MM.1S (cell line): ENCODE results near the gene ARSI.

Source experiments
- DNase-seq: peaks from one replicate; pipeline ENCODE4 v3.0.0-alpha.2; 2015
- H2AFZ ChIP-seq: fragments of 300-600 bp; sonication (generic); 2 replicates; pipeline ENCODE4 v1.6.0; 2016; ENCODE audit warnings: antibody characterized with exemption, low read length
- H3F3A ChIP-seq: fragments of 300-600 bp; sonication (generic); 2 replicates; pipeline ENCODE4 v1.6.1; 2016; ENCODE audit warnings: mild to moderate bottlenecking, antibody characterized with exemption, low read length, moderate library complexity, mixed read lengths; ENCODE audit not compliant: insufficient read depth
- H3K27ac ChIP-seq: fragments of 300-600 bp; sonication (generic); 2 replicates; pipeline ENCODE4 v1.5.1; 2016; ENCODE audit warnings: mild to moderate bottlenecking, low read length
- H3K27me3 ChIP-seq: fragments of 300-600 bp; sonication (generic); replicated peaks from 2 replicates; pipeline ENCODE4 v1.6.0; 2016; ENCODE audit warnings: low read length; ENCODE audit not compliant: insufficient read depth
- H3K36me3 ChIP-seq: fragments of 300-600 bp; sonication (generic); replicated peaks from 2 replicates; pipeline ENCODE4 v1.6.1; 2016; ENCODE audit warnings: mild to moderate bottlenecking, low read length, mixed read lengths; ENCODE audit not compliant: insufficient read depth
- H3K4me1 ChIP-seq: fragments of 300-600 bp; sonication (generic); 2 replicates; pipeline ENCODE4 v1.6.1; 2016; ENCODE audit warnings: low read length, mixed read lengths
- H3K4me2 ChIP-seq: fragments of 300-600 bp; sonication (generic); 2 replicates; pipeline ENCODE4 v1.6.0; 2016; ENCODE audit warnings: low read depth, low read length
- H3K4me3 ChIP-seq: fragments of 300-600 bp; sonication (generic); 2 replicates; pipeline ENCODE4 v1.5.1; 2016; ENCODE audit warnings: low read length, mixed read lengths
- H3K79me2 ChIP-seq: fragments of 300-600 bp; sonication (generic); 2 replicates; pipeline ENCODE4 v1.6.1; 2016; ENCODE audit warnings: mixed run types, low read length, mixed read lengths
- H3K9ac ChIP-seq: fragments of 300-600 bp; sonication (generic); 2 replicates; pipeline ENCODE4 v1.6.1; 2016; ENCODE audit warnings: low read length, mixed read lengths
- H3K9me2 ChIP-seq: fragments of 300-600 bp; sonication (generic); replicated peaks from 2 replicates; pipeline ENCODE4 v1.6.1; 2016; ENCODE audit warnings: mild to moderate bottlenecking, low read length, mixed read lengths; ENCODE audit not compliant: insufficient read depth
- H3K9me3 ChIP-seq: fragments of 300-600 bp; sonication (generic); replicated peaks from 2 replicates; pipeline ENCODE4 v1.6.1; 2016; ENCODE audit warnings: mild to moderate bottlenecking, low read length, mixed read lengths; ENCODE audit not compliant: insufficient read depth
- H4K20me1 ChIP-seq: fragments of 300-600 bp; sonication (generic); 2 replicates; pipeline ENCODE4 v1.6.1; 2016; ENCODE audit warnings: mild to moderate bottlenecking, low read length, moderate library complexity, mixed read lengths; ENCODE audit not compliant: insufficient read depth
- CTCF ChIP-seq: fragments of 300-600 bp; sonication (generic); IDR thresholded peaks from 2 replicates; pipeline ENCODE4 v1.5.1; 2016; ENCODE audit warnings: antibody characterized with exemption, low read length, mixed read lengths
- EZH2 ChIP-seq: fragments of 300-600 bp; sonication (generic); optimal IDR thresholded peaks from 2 replicates; pipeline ENCODE3; 2017; ENCODE audit warnings: low read depth, mild to moderate bottlenecking, antibody characterized with exemption, low read length, mixed read lengths
- EZH2phosphoT487 ChIP-seq: fragments of 300-600 bp; sonication (generic); IDR thresholded peaks from 2 replicates; pipeline ENCODE4 v1.6.1; 2018; ENCODE audit warnings: antibody characterized with exemption, low read length

Gene ARSI

GRCh38 chr5:150298701-150299451 lies 3.8 kb downstream of the ARSI start:
- H3K4me3 ChIP-seq: no peak overlapping the region
- H3K36me3 ChIP-seq: no peaks in the 10 kb centered on the region
- H3K79me2 ChIP-seq: no peaks in the 10 kb centered on the region
- H4K20me1 ChIP-seq: no peaks in the 10 kb centered on the region
- no peaks in the 10 kb centered on the region for H3K9me3 ChIP-seq
- TF ChIP-seq EZH2phosphoT487: no peak
- no peak for TF ChIP-seq EZH2
- TF ChIP-seq CTCF: no peak
- no peaks in the 10 kb centered on the region for H3K9me2 ChIP-seq
- DNase-seq: no peak
- H3K9ac ChIP-seq: no peak overlapping the region
- no peak overlapping the region for H3K4me2 ChIP-seq
- H3F3A ChIP-seq: 0 out of 2 replicates have a peak, but pooled peaks cover 3% of the 10 kb centered on the region
- H3K27me3 ChIP-seq: no peaks in the 10 kb centered on the region
- no peak overlapping the region for H2AFZ ChIP-seq
- H3K27ac ChIP-seq: no peak overlapping the region
- peaks cover 14% of the 10 kb centered on the region for H3K4me1 ChIP-seq

GRCh38 chr5:150297934-150298595 lies 4.6 kb downstream of the ARSI start:
- no peak overlapping the region for H3K9ac ChIP-seq
- H3K4me1 ChIP-seq: peaks cover 14% of the 10 kb centered on the region
- no peaks in the 10 kb centered on the region for H3K79me2 ChIP-seq
- H3K27me3 ChIP-seq: no peaks in the 10 kb centered on the region
- DNase-seq: no peak
- no peaks in the 10 kb centered on the region for H4K20me1 ChIP-seq
- H3K4me3 ChIP-seq: no peak overlapping the region
- no peak overlapping the region for H3K27ac ChIP-seq
- H3K9me3 ChIP-seq: no peaks in the 10 kb centered on the region
- TF ChIP-seq EZH2phosphoT487: no peak
- no peak for TF ChIP-seq EZH2
- no peak for TF ChIP-seq CTCF
- H2AFZ ChIP-seq: no peak overlapping the region
- no peak overlapping the region for H3K4me2 ChIP-seq
- H3F3A ChIP-seq: no peaks in the 10 kb centered on the region
- H3K9me2 ChIP-seq: no peaks in the 10 kb centered on the region
- H3K36me3 ChIP-seq: no peaks in the 10 kb centered on the region

- H3F3A ChIP-seq: no peaks in the 10 kb centered on the region
- H2AFZ ChIP-seq: no peak overlapping the region
- H3K4me1 ChIP-seq: peaks cover 14% of the 10 kb centered on the region
- no peaks in the 10 kb centered on the region for H3K9me2 ChIP-seq
- no peaks in the 10 kb centered on the region for H3K9me3 ChIP-seq
- TF ChIP-seq CTCF (no peak), EZH2 (no peak), EZH2phosphoT487 (no peak)
- H3K9ac ChIP-seq: no peak overlapping the region
- no peak overlapping the region for H3K27ac ChIP-seq
- no peaks in the 10 kb centered on the region for H3K79me2 ChIP-seq
- H3K4me2 ChIP-seq: no peak overlapping the region
- H4K20me1 ChIP-seq: no peaks in the 10 kb centered on the region
- DNase-seq: no peak
- H3K27me3 ChIP-seq: no peaks in the 10 kb centered on the region
- H3K4me3 ChIP-seq: no peak overlapping the region
- H3K36me3 ChIP-seq: no peaks in the 10 kb centered on the region
Measured at GRCh38 chr5:150297236-150297890, 5.3 kb downstream of the ARSI start.
